GM23338 (cell line): ENCODE results near the gene TEX29. TPM values are rescaled to one million over a fixed set of nuclear protein-coding genes. Genes with fewer than 3 reads are reported as not detected.

ENCODE experiments used
- ATAC-seq: fragments of 200-7000 bp; cut with Tn5 transposase; 3 replicates; pipeline ENCODE4 v1.9.1; 2020
- DNase-seq: peaks from one replicate; pipeline ENCODE4 v3.0.0-alpha.2; 2015; ENCODE audit warnings: low spot score
- H2AFZ ChIP-seq: fragments of 200-600 bp; sonication (generic); 2 replicates; pipeline ENCODE4 v1.8.0; 2016; ENCODE audit warnings: antibody characterized with exemption, mild to moderate bottlenecking, moderate library complexity
- H3F3A ChIP-seq: fragments of 200-600 bp; sonication (generic); replicated peaks from 2 replicates; pipeline ENCODE4 v1.8.0; 2017; ENCODE audit warnings: antibody characterized with exemption, mixed run types, low read depth
- H3K27ac ChIP-seq: fragments of 200-600 bp; sonication (generic); 2 replicates; pipeline ENCODE4 v1.6.1; 2016; ENCODE audit warnings: low read depth
- H3K27me3 ChIP-seq: fragments of 200-600 bp; sonication (generic); 2 replicates; pipeline ENCODE4 v1.8.0; 2016; ENCODE audit warnings: mild to moderate bottlenecking, mixed run types, moderate library complexity; ENCODE audit not compliant: insufficient read depth
- H3K36me3 ChIP-seq: fragments of 200-600 bp; sonication (generic); 2 replicates; pipeline ENCODE4 v1.8.0; 2016; ENCODE audit warnings: mild to moderate bottlenecking; ENCODE audit not compliant: insufficient read depth
- H3K4me1 ChIP-seq: fragments of 200-600 bp; sonication (generic); 2 replicates; pipeline ENCODE4 v1.8.0; 2016; ENCODE audit warnings: mild to moderate bottlenecking, moderate library complexity; ENCODE audit not compliant: insufficient read depth
- H3K4me2 ChIP-seq: fragments of 200-600 bp; sonication (generic); 2 replicates; pipeline ENCODE4 v1.7.1; 2017; ENCODE audit warnings: mixed run types
- H3K4me3 ChIP-seq: fragments of 200-600 bp; sonication (generic); 2 replicates; pipeline ENCODE4 v1.6.1; 2016; ENCODE audit warnings: mixed run types
- H3K79me2 ChIP-seq: fragments of 200-600 bp; sonication (generic); replicated peaks from 2 replicates; pipeline ENCODE4 v1.8.0; 2017; ENCODE audit warnings: mild to moderate bottlenecking; ENCODE audit not compliant: insufficient read depth
- H3K9me2 ChIP-seq: fragments of 200-600 bp; sonication (generic); 2 replicates; pipeline ENCODE4 v1.8.0; 2017; ENCODE audit not compliant: insufficient read depth
- H4K20me1 ChIP-seq: fragments of 200-600 bp; sonication (generic); replicated peaks from 2 replicates; pipeline ENCODE4 v1.8.0; 2017; ENCODE audit warnings: mild to moderate bottlenecking; ENCODE audit not compliant: insufficient read depth
- H3K27ac Mint-ChIP-seq: 2 replicates; pipeline ENCODE4 v1.8.0; 2020; ENCODE audit warnings: inconsistent platforms, mild to moderate bottlenecking, moderate library complexity, mixed read lengths
- H3K27me3 Mint-ChIP-seq: 3 replicates; pipeline ENCODE4 v1.8.0; 2022; ENCODE audit warnings: low read depth, mild to moderate bottlenecking, moderate library complexity, mixed read lengths, inconsistent platforms; ENCODE audit not compliant: insufficient read depth, poor library complexity
- H3K36me3 Mint-ChIP-seq: 3 replicates; pipeline ENCODE4 v1.8.0; 2021; ENCODE audit warnings: low read depth, mild to moderate bottlenecking, inconsistent platforms, moderate library complexity, mixed read lengths
- H3K4me1 Mint-ChIP-seq: 3 replicates; pipeline ENCODE4 v1.8.0; 2020; ENCODE audit warnings: mild to moderate bottlenecking, inconsistent platforms, mixed read lengths
- H3K4me3 Mint-ChIP-seq: 3 replicates; pipeline ENCODE4 v1.8.0; 2021; ENCODE audit warnings: moderate library complexity, mild to moderate bottlenecking, inconsistent platforms, mixed read lengths
- H3K9me3 Mint-ChIP-seq: 3 replicates; pipeline ENCODE4 v1.8.0; 2020; ENCODE audit warnings: moderate library complexity, mild to moderate bottlenecking, inconsistent platforms, mixed read lengths
- CREB1 ChIP-seq: fragments of 250-450 bp; sonication (Bioruptor Pico); IDR thresholded peaks from 2 replicates; pipeline ENCODE4 v1.5.0; 2020; ENCODE audit warnings: low read depth, mild to moderate bottlenecking, moderate library complexity
- CTCF ChIP-seq, 2 experiments: fragments of 200-600 bp in 1 of 2; sonication (generic) in 1 of 2; conservative IDR thresholded peaks; 2 replicates each; pipeline versions ENCODE4 v1.5.1 to v1.6.1; 2016 to 2017; ENCODE audit warnings: antibody characterized with exemption in 2 of 2, low read depth in 2 of 2, mild to moderate bottlenecking in 2 of 2, moderate library complexity in 1 of 2
- EZH2 ChIP-seq: fragments of 200-600 bp; sonication (generic); IDR thresholded peaks from one replicate; pipeline ENCODE4 v1.8.0; 2017; ENCODE audit warnings: antibody characterized with exemption, mild to moderate bottlenecking, low read depth; ENCODE audit not compliant: unreplicated experiment
- EZH2phosphoT487 ChIP-seq: fragments of 200-600 bp; sonication (generic); IDR thresholded peaks from one replicate; pipeline ENCODE4 v1.8.1; 2018; ENCODE audit warnings: antibody characterized with exemption; ENCODE audit not compliant: unreplicated experiment
- JUNB ChIP-seq: IDR thresholded peaks from one replicate; pipeline ENCODE4 v1.6.1; 2016; ENCODE audit warnings: antibody characterized with exemption; ENCODE audit not compliant: unreplicated experiment
- NANOG ChIP-seq: IDR thresholded peaks from 2 replicates; pipeline ENCODE4 v1.6.1; 2016; ENCODE audit warnings: antibody characterized with exemption, borderline replicate concordance
- POLR2AphosphoS5 ChIP-seq: IDR thresholded peaks from 2 replicates; pipeline ENCODE4 v1.6.1; 2016; ENCODE audit warnings: antibody characterized with exemption, low read depth
- REST ChIP-seq: IDR thresholded peaks from one replicate; pipeline ENCODE4 v1.6.1; 2018; ENCODE audit warnings: antibody characterized with exemption; ENCODE audit not compliant: unreplicated experiment
- STAT1 ChIP-seq: IDR thresholded peaks from one replicate; pipeline ENCODE4 v1.6.1; 2016; ENCODE audit warnings: antibody characterized with exemption; ENCODE audit not compliant: unreplicated experiment
- ZNF114 ChIP-seq: fragments of 250-450 bp; sonication (Bioruptor Pico); IDR thresholded peaks from 2 replicates; pipeline ENCODE4 v1.5.0; 2020; ENCODE audit warnings: mild to moderate bottlenecking, moderate library complexity
- ZNF331 ChIP-seq: fragments of 250-450 bp; sonication (Bioruptor Pico); IDR thresholded peaks from 2 replicates; pipeline ENCODE4 v1.5.0; 2020; ENCODE audit warnings: low read depth, mild to moderate bottlenecking, moderate library complexity
- ZNF462 ChIP-seq: fragments of 250-450 bp; sonication (Bioruptor Pico); IDR thresholded peaks from 2 replicates; pipeline ENCODE4 v1.5.0; 2020; ENCODE audit warnings: mild to moderate bottlenecking, moderate library complexity
- polyA plus RNA-seq: library from polyadenylated mRNA; unstranded; fragments of >200 nt; fragmentation: Nextera tagmentation; extraction: Ambion mirVana; gene quantifications from 2 replicates; pipeline ENCODE4 v1.2.1, GENCODE V29; 2016
- total RNA-seq: library from RNA; depleted of rRNA; stranded (reverse); fragments of >200 nt; shearing (Covaris generic); gene quantifications from 2 replicates; pipeline ENCODE4 v1.2.3, GENCODE V29; 2014
- TF ChIP-seq, protein P1 (sequence below): IDR thresholded peaks from 2 replicates; pipeline ENCODE4 v1.6.1; 2016; ENCODE audit warnings: antibody characterized with exemption

TEX29 gene
- total and polyA plus RNA-seq, 2 experiments from 2014 or later: 0.31 TPM; not detected in 1

GRCh38 chr13:111330066-111330610, 9.7 kb downstream of the TEX29 start:
- ATAC-seq (no peak), DNase-seq (no peak)
- H3K27ac ChIP-seq: no peak overlapping the region
- H2AFZ ChIP-seq: no peak overlapping the region
- no peak overlapping the region for H3K4me3 ChIP-seq
- H3K36me3 ChIP-seq: no peaks in the 10 kb centered on the region
- no peak overlapping the region for H3K27ac Mint-ChIP-seq
- H3K4me1 Mint-ChIP-seq: no peaks in the 10 kb centered on the region
- no peaks in the 10 kb centered on the region for H4K20me1 ChIP-seq
- peaks cover 5% of the 10 kb centered on the region for H3K27me3 Mint-ChIP-seq
- no peaks in the 10 kb centered on the region for H3K9me3 Mint-ChIP-seq
- H3K79me2 ChIP-seq: no peaks in the 10 kb centered on the region
- TF ChIP-seq POLR2AphosphoS5 (no peak), STAT1 (no peak), CREB1 (CRISPR knock-in tag) (no peak), JUNB (no peak), NANOG (no peak), REST (no peak), ZNF331 (CRISPR knock-in tag) (no peak), ZNF462 (CRISPR knock-in tag) (no peak), EZH2phosphoT487 (no peak), ZNF114 (no peak), EZH2 (no peak), CTCF (conservative IDR thresholded peaks at IDR 0.05; ENCODE audit: low read depth in 2 of 2) (no peak)
- TF ChIP-seq, protein P1, sequence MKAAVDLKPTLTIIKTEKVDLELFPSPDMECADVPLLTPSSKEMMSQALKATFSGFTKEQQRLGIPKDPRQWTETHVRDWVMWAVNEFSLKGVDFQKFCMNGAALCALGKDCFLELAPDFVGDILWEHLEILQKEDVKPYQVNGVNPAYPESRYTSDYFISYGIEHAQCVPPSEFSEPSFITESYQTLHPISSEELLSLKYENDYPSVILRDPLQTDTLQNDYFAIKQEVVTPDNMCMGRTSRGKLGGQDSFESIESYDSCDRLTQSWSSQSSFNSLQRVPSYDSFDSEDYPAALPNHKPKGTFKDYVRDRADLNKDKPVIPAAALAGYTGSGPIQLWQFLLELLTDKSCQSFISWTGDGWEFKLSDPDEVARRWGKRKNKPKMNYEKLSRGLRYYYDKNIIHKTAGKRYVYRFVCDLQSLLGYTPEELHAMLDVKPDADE: no peak
- no peaks in the 10 kb centered on the region; the same call in 2 of the 3 replicates for H3K36me3 Mint-ChIP-seq
- no peak overlapping the region for H3K4me3 Mint-ChIP-seq
- no peaks in the 10 kb centered on the region for H3F3A ChIP-seq
- H3K9me2 ChIP-seq: no peaks in the 10 kb centered on the region
- no peak overlapping the region for H3K4me2 ChIP-seq
- H3K4me1 ChIP-seq: no peaks in the 10 kb centered on the region
- no peaks in the 10 kb centered on the region for H3K27me3 ChIP-seq
